ENCODE measurements around the gene BCOR.

GRCh38 chrX:40145923-40146261 is 48.1 kb upstream of the BCOR start:
- TF ChIP-seq, protein P1, sequence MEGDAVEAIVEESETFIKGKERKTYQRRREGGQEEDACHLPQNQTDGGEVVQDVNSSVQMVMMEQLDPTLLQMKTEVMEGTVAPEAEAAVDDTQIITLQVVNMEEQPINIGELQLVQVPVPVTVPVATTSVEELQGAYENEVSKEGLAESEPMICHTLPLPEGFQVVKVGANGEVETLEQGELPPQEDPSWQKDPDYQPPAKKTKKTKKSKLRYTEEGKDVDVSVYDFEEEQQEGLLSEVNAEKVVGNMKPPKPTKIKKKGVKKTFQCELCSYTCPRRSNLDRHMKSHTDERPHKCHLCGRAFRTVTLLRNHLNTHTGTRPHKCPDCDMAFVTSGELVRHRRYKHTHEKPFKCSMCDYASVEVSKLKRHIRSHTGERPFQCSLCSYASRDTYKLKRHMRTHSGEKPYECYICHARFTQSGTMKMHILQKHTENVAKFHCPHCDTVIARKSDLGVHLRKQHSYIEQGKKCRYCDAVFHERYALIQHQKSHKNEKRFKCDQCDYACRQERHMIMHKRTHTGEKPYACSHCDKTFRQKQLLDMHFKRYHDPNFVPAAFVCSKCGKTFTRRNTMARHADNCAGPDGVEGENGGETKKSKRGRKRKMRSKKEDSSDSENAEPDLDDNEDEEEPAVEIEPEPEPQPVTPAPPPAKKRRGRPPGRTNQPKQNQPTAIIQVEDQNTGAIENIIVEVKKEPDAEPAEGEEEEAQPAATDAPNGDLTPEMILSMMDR (conservative IDR thresholded peaks at IDR 0.05; ENCODE audit: low read length) = no peak
- TF ChIP-seq EZH2phosphoT487 (IDR thresholded peaks at IDR 0.05; ENCODE audit: borderline replicate concordance) = no peak
